Ovary (tissue), 3 donors: ENCODE data around the gene COMMD7.

Source experiments
- POLR2A ChIP-seq: fragments of 450-650 bp; IDR thresholded peaks from one replicate; pipeline ENCODE4 v1.6.1; 2017; ENCODE audit warnings: antibody characterized with exemption, mild to moderate bottlenecking, moderate library complexity
- TF ChIP-seq, protein P1 (sequence below), 3 donors: fragments of 450-650 bp in 2 of 3; fragments of 200-600 bp in 1 of 3; IDR thresholded peaks; one replicate each; pipeline versions ENCODE4 v1.5.1 to v1.8.0; 2016 to 2022; ENCODE audit warnings: antibody characterized with exemption in 3 of 3, mild to moderate bottlenecking in 1 of 3
- donor health status: DM: no; HTN: no; CAD: no.

DNA sequence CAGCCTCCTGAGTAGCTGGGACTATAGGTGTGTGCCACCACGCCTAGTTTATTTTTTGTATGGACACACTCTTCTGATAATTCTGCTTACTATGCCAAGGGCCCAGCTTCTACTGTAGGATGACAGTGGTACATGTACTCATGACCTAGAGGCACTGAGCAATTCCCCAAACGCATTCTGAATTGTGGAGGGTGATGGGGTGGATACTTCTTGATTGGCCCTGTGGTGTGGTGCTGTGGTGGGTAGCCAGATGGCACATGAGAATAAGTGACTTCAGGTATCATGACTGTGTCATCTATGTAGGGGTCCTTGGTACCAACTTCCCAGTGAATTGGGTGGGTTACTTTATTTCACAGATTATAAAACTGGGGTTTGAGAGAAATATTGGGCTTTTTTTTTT lies 30.0 kb upstream of the COMMD7 start:
- TF ChIP-seq, protein P1, sequence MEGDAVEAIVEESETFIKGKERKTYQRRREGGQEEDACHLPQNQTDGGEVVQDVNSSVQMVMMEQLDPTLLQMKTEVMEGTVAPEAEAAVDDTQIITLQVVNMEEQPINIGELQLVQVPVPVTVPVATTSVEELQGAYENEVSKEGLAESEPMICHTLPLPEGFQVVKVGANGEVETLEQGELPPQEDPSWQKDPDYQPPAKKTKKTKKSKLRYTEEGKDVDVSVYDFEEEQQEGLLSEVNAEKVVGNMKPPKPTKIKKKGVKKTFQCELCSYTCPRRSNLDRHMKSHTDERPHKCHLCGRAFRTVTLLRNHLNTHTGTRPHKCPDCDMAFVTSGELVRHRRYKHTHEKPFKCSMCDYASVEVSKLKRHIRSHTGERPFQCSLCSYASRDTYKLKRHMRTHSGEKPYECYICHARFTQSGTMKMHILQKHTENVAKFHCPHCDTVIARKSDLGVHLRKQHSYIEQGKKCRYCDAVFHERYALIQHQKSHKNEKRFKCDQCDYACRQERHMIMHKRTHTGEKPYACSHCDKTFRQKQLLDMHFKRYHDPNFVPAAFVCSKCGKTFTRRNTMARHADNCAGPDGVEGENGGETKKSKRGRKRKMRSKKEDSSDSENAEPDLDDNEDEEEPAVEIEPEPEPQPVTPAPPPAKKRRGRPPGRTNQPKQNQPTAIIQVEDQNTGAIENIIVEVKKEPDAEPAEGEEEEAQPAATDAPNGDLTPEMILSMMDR (IDR thresholded peaks at IDR 0.05) = no peak
- no peak for TF ChIP-seq POLR2A
